ENCODE results near the gene MRPS34.
"Not testable (repeated sequence)": the region's sequence is repeated elsewhere in the genome, so short reads cannot be mapped to it uniquely, and the experiment has no call there.

- not testable (repeated sequence) for TF ChIP-seq CTCF, POLR2A (IDR thresholded peaks at IDR 0.05)
Measured at GRCh38 chr16:1799263-1799662, 26.3 kb upstream of the MRPS34 start.

Data from lower leg skin (tissue), 3 donors.